ENCODE measurements around the gene RNF157. TPM values are rescaled to one million over a fixed set of nuclear protein-coding genes. Genes with fewer than 3 reads are reported as not detected.
A peak's percentile ranks its signal among the peaks of the same experiment; 100 is the strongest.

The RNF157 gene
- total and polyA plus RNA-seq, 9 of the 15 experiments (the other 6 are each of a cell fraction or from before 2014, with no cell fraction given), result 8.1 to 31.7 (median 20.8) TPM

DNA sequence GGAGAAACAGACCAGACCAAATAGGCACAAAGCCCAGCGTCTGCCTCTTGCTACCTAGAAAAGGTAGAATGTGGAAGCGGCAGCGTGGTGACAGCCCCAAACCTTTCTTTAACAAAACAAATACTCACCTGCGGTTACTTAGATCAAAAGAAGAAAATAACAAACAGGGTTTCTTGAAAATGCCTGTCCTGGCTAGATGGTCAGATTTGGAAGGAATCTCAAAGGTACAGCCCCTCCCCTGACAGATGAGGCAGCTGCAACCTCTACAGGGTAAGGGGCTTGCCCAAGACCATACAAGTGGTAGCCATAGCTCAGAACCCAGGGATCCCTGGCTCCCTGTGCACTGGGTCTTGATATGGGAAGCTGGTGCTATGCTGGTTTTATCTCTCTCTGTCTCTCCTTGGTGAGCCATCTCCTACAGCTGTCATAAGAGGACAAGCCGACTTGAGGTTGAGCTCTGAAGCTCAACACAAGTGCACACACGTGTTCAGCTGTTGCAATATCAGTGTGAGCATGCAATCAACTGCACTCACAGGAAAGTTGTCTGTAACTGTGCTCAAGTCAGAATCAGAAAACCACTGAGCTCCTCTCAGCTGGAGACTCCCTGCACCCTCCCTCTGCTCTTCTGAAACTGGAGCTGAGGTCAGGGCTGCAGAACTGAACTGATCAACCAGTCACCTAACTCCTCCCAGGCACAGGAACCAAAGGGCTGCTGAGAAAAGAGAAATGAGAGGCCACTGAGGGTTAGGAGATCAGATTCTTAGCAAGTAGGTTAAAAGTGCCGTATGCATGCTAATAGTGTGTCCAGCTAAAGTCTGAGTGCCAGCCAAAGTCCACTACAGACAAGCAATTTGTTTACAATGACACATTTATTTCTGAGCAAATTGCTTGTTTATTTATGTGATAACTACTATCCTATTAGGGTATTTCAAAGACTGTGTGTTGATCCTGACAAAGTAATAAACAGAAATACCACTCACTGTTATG is 6.1 kb upstream of the RNF157 start (continued):
- no peak for TF ChIP-seq SRF (CRISPR knock-in tag; IDR thresholded peaks at IDR 0.05)
- no peak for TF ChIP-seq HCFC1 (IDR thresholded peaks at IDR 0.05; ENCODE audit: low read depth, low read length)
- TF ChIP-seq IRF2 (CRISPR knock-in tag; IDR thresholded peaks at IDR 0.05), result no peak
- TF ChIP-seq, protein P1, sequence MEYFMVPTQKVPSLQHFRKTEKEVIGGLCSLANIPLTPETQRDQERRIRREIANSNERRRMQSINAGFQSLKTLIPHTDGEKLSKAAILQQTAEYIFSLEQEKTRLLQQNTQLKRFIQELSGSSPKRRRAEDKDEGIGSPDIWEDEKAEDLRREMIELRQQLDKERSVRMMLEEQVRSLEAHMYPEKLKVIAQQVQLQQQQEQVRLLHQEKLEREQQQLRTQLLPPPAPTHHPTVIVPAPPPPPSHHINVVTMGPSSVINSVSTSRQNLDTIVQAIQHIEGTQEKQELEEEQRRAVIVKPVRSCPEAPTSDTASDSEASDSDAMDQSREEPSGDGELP (CRISPR knock-in tag; IDR thresholded peaks at IDR 0.05; ENCODE audit: borderline replicate concordance), result peak; percentile 95
- peak; percentile 43 for TF ChIP-seq DACH1 (IDR thresholded peaks at IDR 0.05; ENCODE audit: partially characterized antibody)
- no peak for TF ChIP-seq KAT7 (CRISPR knock-in tag; IDR thresholded peaks at IDR 0.05; ENCODE audit: borderline replicate concordance)
- 0 out of 2 replicates have a peak, but pooled peaks have one; percentile 55 for TF ChIP-seq FOXP1 (CRISPR knock-in tag; IDR thresholded peaks at IDR 0.05)
- TF ChIP-seq MCM3 (IDR thresholded peaks at IDR 0.05), result no peak
- no peak for TF ChIP-seq ZSCAN29 (IDR thresholded peaks at IDR 0.05)
- TF ChIP-seq PCBP1 (IDR thresholded peaks at IDR 0.05; ENCODE audit: low read depth, low read length, poor library complexity, severe bottlenecking), result no peak
- TF ChIP-seq, protein P2, sequence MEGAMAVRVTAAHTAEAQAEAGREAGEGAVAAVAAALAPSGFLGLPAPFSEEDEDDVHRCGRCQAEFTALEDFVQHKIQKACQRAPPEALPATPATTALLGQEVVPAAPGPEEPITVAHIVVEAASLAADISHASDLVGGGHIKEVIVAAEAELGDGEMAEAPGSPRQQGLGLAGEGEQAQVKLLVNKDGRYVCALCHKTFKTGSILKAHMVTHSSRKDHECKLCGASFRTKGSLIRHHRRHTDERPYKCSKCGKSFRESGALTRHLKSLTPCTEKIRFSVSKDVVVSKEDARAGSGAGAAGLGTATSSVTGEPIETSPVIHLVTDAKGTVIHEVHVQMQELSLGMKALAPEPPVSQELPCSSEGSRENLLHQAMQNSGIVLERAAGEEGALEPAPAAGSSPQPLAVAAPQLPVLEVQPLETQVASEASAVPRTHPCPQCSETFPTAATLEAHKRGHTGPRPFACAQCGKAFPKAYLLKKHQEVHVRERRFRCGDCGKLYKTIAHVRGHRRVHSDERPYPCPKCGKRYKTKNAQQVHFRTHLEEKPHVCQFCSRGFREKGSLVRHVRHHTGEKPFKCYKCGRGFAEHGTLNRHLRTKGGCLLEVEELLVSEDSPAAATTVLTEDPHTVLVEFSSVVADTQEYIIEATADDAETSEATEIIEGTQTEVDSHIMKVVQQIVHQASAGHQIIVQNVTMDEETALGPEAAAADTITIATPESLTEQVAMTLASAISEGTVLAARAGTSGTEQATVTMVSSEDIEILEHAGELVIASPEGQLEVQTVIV (CRISPR knock-in tag; IDR thresholded peaks at IDR 0.05; ENCODE audit: borderline replicate concordance), result no peak
- TF ChIP-seq NR1H2 (CRISPR knock-in tag; IDR thresholded peaks at IDR 0.05), result no peak
- TF ChIP-seq, protein P3, sequence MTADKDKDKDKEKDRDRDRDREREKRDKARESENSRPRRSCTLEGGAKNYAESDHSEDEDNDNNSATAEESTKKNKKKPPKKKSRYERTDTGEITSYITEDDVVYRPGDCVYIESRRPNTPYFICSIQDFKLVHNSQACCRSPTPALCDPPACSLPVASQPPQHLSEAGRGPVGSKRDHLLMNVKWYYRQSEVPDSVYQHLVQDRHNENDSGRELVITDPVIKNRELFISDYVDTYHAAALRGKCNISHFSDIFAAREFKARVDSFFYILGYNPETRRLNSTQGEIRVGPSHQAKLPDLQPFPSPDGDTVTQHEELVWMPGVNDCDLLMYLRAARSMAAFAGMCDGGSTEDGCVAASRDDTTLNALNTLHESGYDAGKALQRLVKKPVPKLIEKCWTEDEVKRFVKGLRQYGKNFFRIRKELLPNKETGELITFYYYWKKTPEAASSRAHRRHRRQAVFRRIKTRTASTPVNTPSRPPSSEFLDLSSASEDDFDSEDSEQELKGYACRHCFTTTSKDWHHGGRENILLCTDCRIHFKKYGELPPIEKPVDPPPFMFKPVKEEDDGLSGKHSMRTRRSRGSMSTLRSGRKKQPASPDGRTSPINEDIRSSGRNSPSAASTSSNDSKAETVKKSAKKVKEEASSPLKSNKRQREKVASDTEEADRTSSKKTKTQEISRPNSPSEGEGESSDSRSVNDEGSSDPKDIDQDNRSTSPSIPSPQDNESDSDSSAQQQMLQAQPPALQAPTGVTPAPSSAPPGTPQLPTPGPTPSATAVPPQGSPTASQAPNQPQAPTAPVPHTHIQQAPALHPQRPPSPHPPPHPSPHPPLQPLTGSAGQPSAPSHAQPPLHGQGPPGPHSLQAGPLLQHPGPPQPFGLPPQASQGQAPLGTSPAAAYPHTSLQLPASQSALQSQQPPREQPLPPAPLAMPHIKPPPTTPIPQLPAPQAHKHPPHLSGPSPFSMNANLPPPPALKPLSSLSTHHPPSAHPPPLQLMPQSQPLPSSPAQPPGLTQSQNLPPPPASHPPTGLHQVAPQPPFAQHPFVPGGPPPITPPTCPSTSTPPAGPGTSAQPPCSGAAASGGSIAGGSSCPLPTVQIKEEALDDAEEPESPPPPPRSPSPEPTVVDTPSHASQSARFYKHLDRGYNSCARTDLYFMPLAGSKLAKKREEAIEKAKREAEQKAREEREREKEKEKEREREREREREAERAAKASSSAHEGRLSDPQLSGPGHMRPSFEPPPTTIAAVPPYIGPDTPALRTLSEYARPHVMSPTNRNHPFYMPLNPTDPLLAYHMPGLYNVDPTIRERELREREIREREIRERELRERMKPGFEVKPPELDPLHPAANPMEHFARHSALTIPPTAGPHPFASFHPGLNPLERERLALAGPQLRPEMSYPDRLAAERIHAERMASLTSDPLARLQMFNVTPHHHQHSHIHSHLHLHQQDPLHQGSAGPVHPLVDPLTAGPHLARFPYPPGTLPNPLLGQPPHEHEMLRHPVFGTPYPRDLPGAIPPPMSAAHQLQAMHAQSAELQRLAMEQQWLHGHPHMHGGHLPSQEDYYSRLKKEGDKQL (CRISPR knock-in tag; IDR thresholded peaks at IDR 0.05; ENCODE audit: borderline replicate concordance), result no peak
- no peak for TF ChIP-seq ZNF146 (CRISPR knock-in tag; IDR thresholded peaks at IDR 0.05; ENCODE audit: unreplicated experiment)
- TF ChIP-seq LARP7 (IDR thresholded peaks at IDR 0.05), result no peak
- TF ChIP-seq, protein P4, sequence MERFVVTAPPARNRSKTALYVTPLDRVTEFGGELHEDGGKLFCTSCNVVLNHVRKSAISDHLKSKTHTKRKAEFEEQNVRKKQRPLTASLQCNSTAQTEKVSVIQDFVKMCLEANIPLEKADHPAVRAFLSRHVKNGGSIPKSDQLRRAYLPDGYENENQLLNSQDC (CRISPR knock-in tag; IDR thresholded peaks at IDR 0.05), result no peak
- TF ChIP-seq GATA2 (CRISPR knock-in tag; IDR thresholded peaks at IDR 0.05), result no peak
